NCI-H1092 (cell line): ENCODE results near the gene MBD4.
A peak's percentile ranks its signal among the peaks of the same experiment; 100 is the strongest.
"Not testable (repeated sequence)": the region's sequence is repeated elsewhere in the genome, so short reads cannot be mapped to it uniquely, and the experiment has no call there.

Source experiments
- DNase-seq: peaks from one replicate; lab custom pipeline; 2025; lab: John Stamatoyannopoulos, UW

MBD4 gene

GRCh38 chr3:129439817-129440617, at the start of gene MBD4, which contains the start of gene IFT122:
Gene MBD4 (minus strand): TSS chr3:129439948. CDS start chr3:129439833, 115 bp downstream.
Gene IFT122 (plus strand): TSS chr3:129440224. CDS start chr3:129440331, 107 bp downstream.
- peak; percentile 98 for DNase-seq

DNA sequence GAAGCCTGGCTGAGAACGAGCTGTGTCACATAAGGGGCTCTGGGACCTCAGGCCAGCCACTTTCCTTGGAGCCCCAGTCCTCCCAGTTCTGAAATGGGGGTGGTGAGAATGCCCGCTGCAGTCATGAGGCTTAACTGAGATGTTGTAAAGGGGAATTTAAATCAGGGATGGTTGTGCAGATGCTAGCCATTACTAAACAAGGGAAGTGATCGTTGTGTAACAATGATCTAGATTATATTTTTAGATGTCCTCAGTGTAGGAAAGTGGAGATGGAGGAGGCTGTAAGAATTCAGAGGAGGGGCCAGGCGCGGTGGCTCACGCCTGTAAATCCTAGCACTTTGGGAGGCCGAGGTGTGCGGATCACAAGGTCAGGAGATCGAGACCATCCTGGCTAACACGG, 49.5 kb upstream of the MBD4 start:
- DNase-seq = not testable (repeated sequence)

- not testable (repeated sequence) for DNase-seq
These were observed 48.2 kb upstream of the MBD4 start for GRCh38 chr3:129487868-129488335.

DNA sequence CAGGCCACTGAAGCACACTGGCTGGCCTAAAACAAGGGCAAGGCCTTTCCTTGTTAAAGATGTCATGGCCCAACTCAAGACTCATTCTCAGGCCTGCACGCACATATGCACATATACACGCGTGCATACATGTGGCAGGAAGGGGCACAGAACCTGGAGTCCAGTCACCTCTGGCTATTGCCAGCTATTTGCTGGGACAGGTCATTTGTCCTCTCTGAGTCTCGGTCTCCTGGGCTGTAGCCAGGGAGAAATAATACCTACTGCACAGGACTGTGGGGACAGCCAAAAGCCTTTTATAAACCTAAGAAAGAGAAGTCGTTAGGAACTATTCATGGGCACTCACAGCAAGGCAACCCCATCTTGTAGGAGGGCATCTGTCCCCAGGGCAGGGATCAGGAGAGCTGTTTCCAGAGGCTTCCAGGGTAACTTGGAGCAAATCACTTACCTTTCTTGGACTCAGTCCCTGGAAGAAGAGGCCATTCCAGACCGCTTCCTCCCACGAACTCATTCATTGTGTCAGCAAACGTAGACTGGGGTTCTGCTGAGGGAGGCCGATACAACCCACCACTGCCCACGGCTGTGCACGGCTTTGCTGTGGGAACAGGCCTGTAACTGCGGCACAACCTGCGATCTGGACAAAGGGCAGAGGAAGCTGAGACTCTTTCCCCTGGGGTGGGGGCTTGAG, 47.6 kb upstream of the MBD4 start:
- DNase-seq = no peak

GRCh38 chr3:129486664-129487035, 46.9 kb upstream of the MBD4 start:
- no peak for DNase-seq

- no peak for DNase-seq
These were observed 46.2 kb upstream of the MBD4 start for GRCh38 chr3:129485721-129486663.

DNA sequence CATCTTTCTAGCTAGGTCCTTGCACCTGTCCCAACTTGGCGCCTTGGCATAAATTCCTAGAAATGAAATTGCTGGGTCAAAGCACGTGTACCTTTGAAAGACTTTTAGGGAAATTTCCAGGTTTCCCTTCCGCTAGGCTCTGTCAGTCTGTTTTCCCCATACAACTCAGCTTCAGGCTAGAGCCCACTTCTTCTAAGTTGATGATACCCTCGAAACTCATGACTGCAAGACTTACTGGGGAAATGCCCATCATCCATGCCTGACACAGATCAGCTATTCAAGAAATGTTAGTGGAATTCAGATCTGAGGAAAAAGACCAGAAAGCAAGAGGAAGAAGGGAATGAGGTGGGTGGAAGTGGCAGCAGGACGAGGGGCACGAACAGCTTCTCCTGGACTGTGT, 45.4 kb upstream of the MBD4 start:
- DNase-seq = not testable (repeated sequence)

GRCh38 chr3:129483870-129484269, 44.1 kb upstream of the MBD4 start:
- no peak for DNase-seq

DNA sequence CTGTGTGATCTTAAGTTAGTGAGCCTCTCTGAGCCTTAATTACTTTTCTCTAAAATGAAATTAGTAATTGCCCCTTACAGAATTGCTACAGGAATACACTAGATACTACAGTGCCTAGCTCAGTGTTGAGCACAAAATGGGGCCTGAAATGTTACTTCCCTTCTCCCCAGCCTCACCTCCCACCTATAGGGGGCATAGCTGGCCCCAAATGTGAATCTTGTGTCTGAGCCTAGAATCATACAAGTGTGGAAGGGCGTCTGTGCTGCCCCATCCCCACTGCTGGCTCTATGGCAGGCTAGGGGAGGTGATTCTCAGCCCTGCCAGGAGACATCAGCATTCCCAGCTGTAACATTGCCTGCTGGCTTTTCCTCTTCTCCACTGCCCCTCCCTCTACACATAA, 43.0 kb upstream of the MBD4 start:
- no peak for DNase-seq

DNA sequence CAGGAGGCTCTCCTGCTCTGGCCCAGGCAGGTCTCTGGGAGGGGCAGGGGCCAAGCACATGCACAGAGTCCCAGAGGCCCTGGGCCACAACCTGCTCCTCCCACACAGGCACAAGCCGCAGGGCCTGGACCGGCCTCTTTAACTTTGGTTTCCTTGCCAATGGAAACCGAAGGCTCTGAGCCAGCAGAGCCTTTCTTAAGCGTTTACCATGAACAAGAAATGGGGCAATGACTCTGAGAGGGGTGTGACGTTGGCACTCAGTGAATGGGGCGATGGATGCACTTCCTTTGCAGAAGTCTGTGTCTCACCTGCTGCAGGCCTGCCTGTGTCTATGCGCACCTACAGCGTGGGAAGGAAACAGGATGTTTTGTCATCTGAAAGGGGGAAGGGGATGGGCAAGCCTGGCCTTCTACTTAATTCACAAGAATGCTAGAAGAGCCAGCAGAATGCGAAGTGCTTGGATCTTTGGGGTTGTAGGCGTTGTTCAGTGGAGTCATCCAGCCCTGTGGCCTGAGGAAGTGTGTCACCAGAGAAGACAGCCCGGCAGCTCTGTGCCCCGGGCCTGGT, 42.1 kb upstream of the MBD4 start:
- DNase-seq = no peak

DNA sequence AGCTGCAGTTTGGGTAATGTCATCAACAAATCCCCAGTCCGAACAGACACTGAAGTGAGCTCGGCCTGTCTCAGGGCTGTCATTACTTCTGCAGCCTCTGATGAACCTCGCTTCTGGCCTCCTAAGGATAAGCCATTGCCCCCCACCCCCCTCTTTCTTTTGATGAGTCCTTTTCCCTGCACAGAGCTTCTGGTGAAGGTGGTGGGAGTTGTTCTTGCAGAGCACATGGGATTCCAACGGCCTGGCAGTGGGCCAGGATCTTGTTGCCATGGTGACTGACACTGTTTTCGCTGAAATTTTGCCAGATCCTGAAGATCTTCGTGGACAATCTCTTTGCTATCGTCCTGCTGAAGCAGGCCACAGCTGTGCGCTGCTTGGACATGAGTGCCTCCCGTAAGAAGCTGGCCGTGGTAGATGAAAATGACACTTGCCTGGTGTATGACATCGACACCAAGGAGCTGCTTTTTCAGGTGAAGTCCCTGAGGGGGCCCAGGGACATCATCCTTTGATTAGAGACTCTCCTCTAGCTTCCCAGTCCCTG, 41.5 kb upstream of the MBD4 start:
- not testable (repeated sequence) for DNase-seq

GRCh38 chr3:129476586-129476985, 36.8 kb upstream of the MBD4 start:
- no peak for DNase-seq

DNA sequence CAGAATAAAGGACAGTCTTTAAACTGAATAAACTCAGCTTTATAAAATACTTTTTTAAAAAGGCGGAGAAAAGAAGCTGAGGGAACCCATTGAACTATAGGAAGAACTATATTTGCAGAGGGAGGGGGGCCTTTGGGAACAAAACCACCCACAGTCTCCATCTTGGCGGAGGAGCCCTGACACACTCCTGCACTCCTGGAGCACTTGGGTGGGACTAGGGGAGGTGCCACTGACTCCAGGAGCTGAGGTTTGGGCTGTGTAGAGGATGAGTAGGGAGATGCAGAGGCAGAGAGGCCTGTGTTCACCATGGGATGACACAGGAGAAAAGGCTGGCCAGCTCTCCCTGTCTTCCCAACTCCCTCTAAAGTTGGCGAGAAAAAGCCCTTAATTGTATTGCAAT, 36.1 kb upstream of the MBD4 start:
- no peak for DNase-seq

DNA sequence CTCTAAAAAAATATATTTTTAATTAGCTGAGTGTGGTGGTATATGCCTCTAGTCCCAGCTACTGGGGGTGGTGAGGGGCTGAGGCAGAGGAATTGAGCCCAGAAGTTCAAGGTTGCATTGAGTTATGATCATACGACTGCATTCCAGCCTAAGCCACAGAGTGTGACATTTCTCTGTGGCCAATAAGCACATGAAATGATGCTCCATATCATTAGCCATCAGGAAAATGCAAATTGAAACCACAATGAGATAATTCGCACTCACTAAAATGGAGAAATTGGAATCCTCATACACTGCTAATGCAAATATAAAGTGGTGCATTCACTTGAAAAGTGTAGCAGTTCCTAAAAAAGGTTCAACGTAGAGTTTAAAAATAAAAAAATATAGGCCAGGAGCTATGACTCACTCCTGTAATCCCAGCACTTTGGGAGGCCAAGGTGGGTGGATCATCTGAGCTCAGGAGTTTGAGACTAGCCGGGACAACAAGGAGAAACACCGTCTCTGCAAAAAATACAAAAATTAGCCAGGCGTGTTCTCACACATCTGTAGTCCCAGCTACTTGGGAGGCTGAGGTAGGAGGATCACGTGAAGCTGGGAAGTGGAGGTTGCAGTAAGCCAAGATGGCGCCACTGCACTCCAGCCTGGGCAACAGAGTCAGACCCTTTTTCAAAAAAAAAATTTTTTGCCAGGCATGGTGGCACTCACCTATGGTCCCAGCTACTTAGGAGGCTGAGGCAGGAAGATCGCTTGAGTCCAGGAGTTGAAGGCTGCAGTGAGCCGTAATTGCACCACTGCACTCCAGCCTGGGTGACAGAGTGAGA, 35.4 kb upstream of the MBD4 start:
- no peak for DNase-seq

DNA sequence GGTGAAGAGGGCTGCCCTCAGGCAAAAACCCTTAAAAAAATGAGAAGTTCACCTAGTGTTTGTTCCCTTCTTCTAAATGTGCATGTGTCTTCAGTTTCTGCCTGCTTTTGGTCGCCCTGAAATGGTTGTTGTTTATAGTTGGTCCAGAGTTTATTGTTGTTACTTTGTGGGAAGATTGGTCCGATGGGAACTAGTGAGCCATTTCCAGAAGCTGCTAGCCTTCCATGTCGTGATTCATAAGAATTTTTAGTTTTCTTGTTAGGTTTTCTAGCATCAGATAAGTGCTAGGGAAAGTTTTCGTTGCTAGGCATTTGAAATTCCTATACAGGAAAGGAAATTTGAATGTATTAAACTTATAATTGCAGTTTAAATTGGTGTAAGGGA, 34.0 kb upstream of the MBD4 start:
- DNase-seq = no peak

GRCh38 chr3:129473067-129473768, 33.5 kb upstream of the MBD4 start:
- DNase-seq = no peak

DNA sequence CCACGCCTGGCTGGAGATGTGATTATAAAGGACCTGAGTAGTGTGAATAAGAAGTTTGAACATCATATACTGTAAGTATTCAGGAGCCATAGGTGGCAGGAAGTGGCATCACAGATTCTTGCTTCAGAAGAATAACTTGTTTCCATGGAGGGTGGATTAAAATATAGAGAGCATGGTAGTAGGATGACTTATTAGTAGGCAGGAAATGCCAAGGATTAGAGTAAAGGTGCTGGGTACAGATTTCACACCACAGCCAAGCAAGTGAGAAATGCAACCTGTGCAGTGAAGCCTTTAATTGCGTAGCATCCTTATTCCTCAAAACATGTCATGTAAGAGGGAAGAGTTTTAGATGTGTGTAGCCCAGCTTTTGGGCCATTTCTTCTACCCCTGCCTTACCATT, 31.1 kb upstream of the MBD4 start:
- no peak for DNase-seq

GRCh38 chr3:129469026-129469425, 29.3 kb upstream of the MBD4 start:
- DNase-seq = no peak

GRCh38 chr3:129467932-129468331, 28.2 kb upstream of the MBD4 start:
- DNase-seq = no peak

- no peak for DNase-seq
These were observed 24.0 kb upstream of the MBD4 start for GRCh38 chr3:129463716-129464115.
